B cell (primary cell): Measurements from ENCODE around the gene TRIM2. TPM values are rescaled to one million over a fixed set of nuclear protein-coding genes. Genes with fewer than 3 reads are reported as not detected.

Experiments
- ATAC-seq: fragments of 200-7000 bp; cut with Tn5 transposase; one replicate; pipeline ENCODE4 v1.10.0; 2021; ENCODE audit warnings: low read depth, mild to moderate bottlenecking, moderate number of reproducible peaks, moderate library complexity
- CTCF ChIA-PET: fragments of 350-600 bp; sonication (Branson Sonifier 250); formaldehyde crosslinking; loops from one replicate; lab custom pipeline; 2021; ENCODE audit warnings: antibody characterized with exemption, inconsistent platforms; lab: Charles Lee
- POLR2A ChIA-PET: fragments of 350-600 bp; sonication (Branson Sonifier 250); formaldehyde crosslinking; loops from one replicate; lab custom pipeline; 2021; ENCODE audit warnings: antibody characterized with exemption; lab: Charles Lee
- DNase-seq: peaks from one replicate; pipeline ENCODE4 v3.0.0; 2013
- H2AFZ ChIP-seq: 2 replicates; pipeline ENCODE4 v1.6.1; 2012; ENCODE audit warnings: mild to moderate bottlenecking, low read depth, low read length; ENCODE audit not compliant: insufficient read depth, poor library complexity, severe bottlenecking
- H3K27ac ChIP-seq, 2 donors: 1 replicate in 1 of 2; 2 replicates in 1 of 2; pipeline ENCODE4 v1.5.1; 2012 to 2013; ENCODE audit warnings: low read length in 2 of 2, mild to moderate bottlenecking in 2 of 2, moderate library complexity in 1 of 2
- H3K27me3 ChIP-seq, 4 experiments: fragments of 200-600 bp in 1 of 4; sonication (generic) in 1 of 4; replicated peaks in 1 of 4; 1 replicate in 2 of 4; 2 replicates in 2 of 4; pipeline versions ENCODE4 v1.6.1 to v1.7.0; 2013 to 2016; ENCODE audit warnings: low read length in 3 of 4, mild to moderate bottlenecking in 2 of 4, mixed read lengths in 1 of 4, moderate library complexity in 1 of 4; ENCODE audit not compliant: insufficient read depth in 4 of 4, control insufficient read depth in 3 of 4; ENCODE audit errors: control extremely low read depth in 1 of 4
- H3K36me3 ChIP-seq, 2 experiments: replicated peaks in 1 of 2; 1 replicate in 1 of 2; 2 replicates in 1 of 2; pipeline versions ENCODE4 v1.6.1 to v1.7.1; 2013; ENCODE audit warnings: low read length in 1 of 2; ENCODE audit not compliant: insufficient read depth in 2 of 2, control insufficient read depth in 1 of 2; ENCODE audit errors: control extremely low read depth in 1 of 2, extremely low read depth in 1 of 2
- H3K4me1 ChIP-seq, 2 donors: fragments of 200-600 bp in 1 of 2; sonication (generic) in 1 of 2; 1 replicate in 1 of 2; 2 replicates in 1 of 2; pipeline versions ENCODE4 v1.5.1 to v1.6.1; 2013 to 2017; ENCODE audit warnings: low read length in 2 of 2; ENCODE audit not compliant: control insufficient read depth in 2 of 2, insufficient read depth in 2 of 2
- H3K4me2 ChIP-seq: replicated peaks from 2 replicates; pipeline ENCODE3; 2012; ENCODE audit warnings: mild to moderate bottlenecking, low read depth, low read length; ENCODE audit not compliant: poor library complexity, severe bottlenecking
- H3K4me3 ChIP-seq, 5 experiments: fragments of 200-600 bp in 1 of 5; sonication (generic) in 1 of 5; 1 replicate in 3 of 5; 2 replicates in 2 of 5; pipeline versions ENCODE4 v1.5.1 to v1.7.0; 2011 to 2016; ENCODE audit warnings: low read length in 4 of 5, mild to moderate bottlenecking in 4 of 5, low read depth in 2 of 5, control low read depth in 1 of 5, moderate library complexity in 1 of 5; ENCODE audit not compliant: insufficient read depth in 1 of 5; ENCODE audit errors: control extremely low read depth in 1 of 5, extremely low read depth in 1 of 5
- H3K79me2 ChIP-seq: fragments of 200-600 bp; sonication (generic); one replicate; pipeline ENCODE4 v1.6.0; 2016; ENCODE audit warnings: low read length; ENCODE audit not compliant: control insufficient read depth, insufficient read depth
- H3K9ac ChIP-seq: fragments of 200-600 bp; sonication (generic); 2 replicates; pipeline ENCODE4 v1.6.1; 2017; ENCODE audit warnings: mild to moderate bottlenecking, low read length, moderate library complexity
- H3K9me3 ChIP-seq, 3 donors: one replicate each; pipeline versions ENCODE4 v1.6.1 to v1.7.1; 2013; ENCODE audit warnings: low read length in 2 of 3; ENCODE audit not compliant: control insufficient read depth in 2 of 3, insufficient read depth in 1 of 3; ENCODE audit errors: control extremely low read depth in 1 of 3
- H4K20me1 ChIP-seq: 2 replicates; pipeline ENCODE4 v1.6.0; 2012; ENCODE audit warnings: mild to moderate bottlenecking, low read length; ENCODE audit not compliant: insufficient read depth, control insufficient read depth, poor library complexity, severe bottlenecking
- H3K27ac Mint-ChIP-seq: one replicate; pipeline ENCODE4 v1.8.0; 2021; ENCODE audit warnings: mixed read lengths
- H3K27me3 Mint-ChIP-seq: one replicate; pipeline ENCODE4 v1.8.0; 2021; ENCODE audit warnings: mixed read lengths
- H3K4me1 Mint-ChIP-seq: one replicate; pipeline ENCODE4 v1.8.0; 2021; ENCODE audit warnings: mixed read lengths
- H3K4me3 Mint-ChIP-seq: one replicate; pipeline ENCODE4 v1.8.0; 2021; ENCODE audit warnings: mixed read lengths
- H3K9me3 Mint-ChIP-seq: one replicate; pipeline ENCODE4 v1.8.0; 2022; ENCODE audit warnings: mixed read lengths; ENCODE audit not compliant: insufficient read depth
- EZH2 ChIP-seq: IDR thresholded peaks from 2 replicates; pipeline ENCODE4 v1.6.1; 2012; ENCODE audit warnings: borderline replicate concordance, low read depth, mild to moderate bottlenecking, moderate library complexity, low read length; ENCODE audit not compliant: insufficient read depth, poor library complexity, severe bottlenecking
- WGBS: methylation state at CpG from one replicate; pipeline ENCODE4 v1.1.5; 2013; ENCODE audit warnings: missing lambda C conversion rate; ENCODE audit not compliant: insufficient coverage; 5-methylcytosine and 5-hydroxymethylcytosine counted together
- intact Hi-C: fragments of 100-400 bp; cut with micrococcal nuclease; formaldehyde crosslinking; loops from one replicate; pipeline ENCODE4 v1.10.0; 2022
- polyA plus RNA-seq: library from polyadenylated mRNA; depleted of rRNA; stranded (reverse); fragments of >200 nt; gene quantifications from 2 replicates; pipeline ENCODE4 v1.2.3, GENCODE V29; 2012
- total RNA-seq, 2 donors: library from RNA; stranded (reverse); fragments of 120-200 nt in 1 of 2; gene quantifications; 1 replicate in 1 of 2; 2 replicates in 1 of 2; pipeline versions ENCODE4 v1.2.3 to v1.2.4, GENCODE V29; 2013 to 2022
- TF ChIP-seq, protein P1 (sequence below): fragments of 200-600 bp; IDR thresholded peaks from one replicate; pipeline ENCODE4 v1.8.0; 2022; ENCODE audit warnings: antibody characterized with exemption, mild to moderate bottlenecking

Gene TRIM2
- total and polyA plus RNA-seq, 2 donors (not counting 1 experiment from before 2014, with no cell fraction given): 1.2 to 6.4 TPM

GRCh38 chr4:153247116-153247490 lies 42.9 kb downstream of the TRIM2 start:
- Histone ChIP-seq H3K4me1 (peaks cover 12 to 20% of the 10 kb centered on the region in 2 donors), H3K9ac (no peak overlapping the region), H2AFZ (no peak overlapping the region), H4K20me1 (no peaks in the 10 kb centered on the region), H3K27me3 (no peaks in the 10 kb centered on the region), H3K9me3 (no peaks in the 10 kb centered on the region), H3K27ac (no peak overlapping the region), H3K4me2 (no peak overlapping the region), H3K36me3 (no peaks in the 10 kb centered on the region), H3K4me3 (no peak overlapping the region), H3K79me2 (no peaks in the 10 kb centered on the region)
- POLR2A ChIA-PET: no interaction called here
- ATAC-seq (no peak), DNase-seq (no peak)
- 96% methylated on average over 6 of the region's 6 CpGs for WGBS
- H3K27ac Mint-ChIP-seq: no peak overlapping the region
- H3K4me3 Mint-ChIP-seq: no peak overlapping the region
- no peaks in the 10 kb centered on the region for H3K27me3 Mint-ChIP-seq
- peaks cover 19% of the 10 kb centered on the region for H3K4me1 Mint-ChIP-seq
- intact Hi-C loops: loop anchor here (5.0 to 10.0 kb wide), 4 partner anchors 95 to 338 kb away; partner anchors contain the start of gene TMEM131L
- CTCF ChIA-PET: no interaction called here
- H3K9me3 Mint-ChIP-seq: no peaks in the 10 kb centered on the region
- no peak for TF ChIP-seq EZH2
- TF ChIP-seq, protein P1, sequence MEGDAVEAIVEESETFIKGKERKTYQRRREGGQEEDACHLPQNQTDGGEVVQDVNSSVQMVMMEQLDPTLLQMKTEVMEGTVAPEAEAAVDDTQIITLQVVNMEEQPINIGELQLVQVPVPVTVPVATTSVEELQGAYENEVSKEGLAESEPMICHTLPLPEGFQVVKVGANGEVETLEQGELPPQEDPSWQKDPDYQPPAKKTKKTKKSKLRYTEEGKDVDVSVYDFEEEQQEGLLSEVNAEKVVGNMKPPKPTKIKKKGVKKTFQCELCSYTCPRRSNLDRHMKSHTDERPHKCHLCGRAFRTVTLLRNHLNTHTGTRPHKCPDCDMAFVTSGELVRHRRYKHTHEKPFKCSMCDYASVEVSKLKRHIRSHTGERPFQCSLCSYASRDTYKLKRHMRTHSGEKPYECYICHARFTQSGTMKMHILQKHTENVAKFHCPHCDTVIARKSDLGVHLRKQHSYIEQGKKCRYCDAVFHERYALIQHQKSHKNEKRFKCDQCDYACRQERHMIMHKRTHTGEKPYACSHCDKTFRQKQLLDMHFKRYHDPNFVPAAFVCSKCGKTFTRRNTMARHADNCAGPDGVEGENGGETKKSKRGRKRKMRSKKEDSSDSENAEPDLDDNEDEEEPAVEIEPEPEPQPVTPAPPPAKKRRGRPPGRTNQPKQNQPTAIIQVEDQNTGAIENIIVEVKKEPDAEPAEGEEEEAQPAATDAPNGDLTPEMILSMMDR: no peak

DNA sequence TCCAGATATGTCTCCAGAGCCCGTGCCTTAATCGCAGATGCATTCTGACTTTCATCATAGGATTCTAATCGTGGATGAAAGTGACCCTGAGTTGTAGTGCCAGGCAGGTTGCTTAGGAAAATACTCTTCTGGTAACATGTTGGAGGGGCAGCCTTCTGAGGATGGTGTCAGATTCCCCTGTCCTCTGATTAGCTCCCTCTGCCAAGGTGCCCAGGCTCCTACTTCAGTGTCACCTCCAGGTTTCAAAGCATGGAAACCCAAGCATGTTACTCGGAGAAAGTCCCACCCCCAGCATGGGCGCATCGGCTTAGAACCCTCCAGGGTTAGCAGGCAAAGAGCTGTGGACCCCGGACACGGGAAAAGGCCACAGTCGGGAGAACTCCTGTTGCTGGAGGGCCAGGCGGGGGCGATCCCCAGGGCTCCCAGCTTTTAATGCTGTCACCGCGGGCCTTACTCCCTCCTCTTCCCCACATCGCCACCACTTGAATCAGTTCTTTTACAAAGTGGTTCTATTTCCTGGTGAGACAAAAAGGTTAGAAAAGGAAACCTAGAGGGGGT lies 44.5 kb downstream of the TRIM2 start:
- Histone ChIP-seq H3K79me2 (no peaks in the 10 kb centered on the region), H3K36me3 (no peaks in the 10 kb centered on the region), H3K4me1 (peaks cover 12 to 22% of the 10 kb centered on the region in 2 donors), H3K9ac (peak overlapping the region; percentile 84), H3K4me3 (peak overlapping the region; percentile 47 to 81 (median 61)), H4K20me1 (no peaks in the 10 kb centered on the region), H2AFZ (peak overlapping the region; percentile 80), H3K27ac (peak overlapping the region; percentile 48 to 77), H3K4me2 (peak overlapping the region; percentile 88), H3K9me3 (no peaks in the 10 kb centered on the region), H3K27me3 (peaks cover 0 to 3% (median 0%) of the 10 kb centered on the region in 4 experiments)
- Mint-ChIP-seq H3K4me3 (peak overlapping the region; percentile 93), H3K27me3 (no peaks in the 10 kb centered on the region), H3K27ac (peak overlapping the region; percentile 85), H3K9me3 (no peaks in the 10 kb centered on the region), H3K4me1 (peaks cover 21% of the 10 kb centered on the region)
- ChIA-PET POLR2A (no interaction called here), CTCF (interaction anchor here (0.8 to 1.4 kb wide), 3 partner anchors 106 to 502 kb away, joined by 3 to 6 read pairs (median 3); no protein-coding TSS in a partner anchor)
- 27% methylated on average over 11 of the region's 14 CpGs for WGBS
- TF ChIP-seq EZH2: no peak
- TF ChIP-seq, protein P1: no peak
- intact Hi-C loops: loop anchor here (1.0 to 10.0 kb wide), 5 partner anchors 26 to 336 kb away; partner anchors contain the start of gene TMEM131L
- peak; percentile 3 for ATAC-seq
- no peak for DNase-seq
